ENCODE results near the gene RASGRP3.

Gene RASGRP3

GRCh38 chr2:33494877-33495641, 18.6 kb downstream of the RASGRP3 start:
- no peak for DNase-seq

GRCh38 chr2:33495683-33496082, 19.2 kb downstream of the RASGRP3 start:
- no peak for DNase-seq

DNA sequence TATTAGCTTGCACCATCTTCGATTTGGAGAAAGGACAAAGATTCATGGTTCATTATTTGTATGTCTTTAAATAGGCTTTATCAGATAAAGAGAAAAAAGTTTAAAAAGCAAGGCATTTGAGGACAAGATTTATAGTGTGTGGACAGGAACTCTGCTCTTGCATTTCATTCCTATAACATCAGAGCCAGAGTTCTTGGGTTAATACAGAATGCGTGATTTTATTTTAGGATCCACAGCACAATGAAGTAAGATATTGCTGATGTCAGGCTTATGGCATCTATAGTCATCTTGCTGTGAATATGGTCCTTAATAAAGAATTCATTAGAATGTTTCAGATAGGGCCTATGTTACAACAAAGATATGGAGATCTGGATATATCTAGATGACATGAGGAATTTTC, 19.7 kb downstream of the RASGRP3 start:
- no peak for DNase-seq

DNA sequence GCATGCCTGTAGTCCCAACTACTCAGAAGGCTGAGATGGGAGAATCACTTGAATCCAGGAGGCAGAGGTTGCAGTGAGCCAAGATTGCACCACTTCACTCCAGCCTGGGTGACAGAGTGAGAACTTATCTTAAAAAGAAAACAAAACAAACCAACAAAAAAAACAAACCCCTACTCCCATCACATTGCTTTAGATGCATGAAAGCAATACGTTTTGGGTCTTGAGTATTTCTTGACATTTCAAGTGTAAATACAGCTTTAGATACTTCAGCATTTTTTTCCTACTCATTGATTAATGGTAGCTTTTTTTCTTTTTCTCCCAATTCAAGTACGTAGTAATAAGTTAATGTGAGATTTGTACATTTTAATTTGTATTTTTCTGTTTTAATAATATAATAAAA, 20.3 kb downstream of the RASGRP3 start:
- DNase-seq = no peak

DNA sequence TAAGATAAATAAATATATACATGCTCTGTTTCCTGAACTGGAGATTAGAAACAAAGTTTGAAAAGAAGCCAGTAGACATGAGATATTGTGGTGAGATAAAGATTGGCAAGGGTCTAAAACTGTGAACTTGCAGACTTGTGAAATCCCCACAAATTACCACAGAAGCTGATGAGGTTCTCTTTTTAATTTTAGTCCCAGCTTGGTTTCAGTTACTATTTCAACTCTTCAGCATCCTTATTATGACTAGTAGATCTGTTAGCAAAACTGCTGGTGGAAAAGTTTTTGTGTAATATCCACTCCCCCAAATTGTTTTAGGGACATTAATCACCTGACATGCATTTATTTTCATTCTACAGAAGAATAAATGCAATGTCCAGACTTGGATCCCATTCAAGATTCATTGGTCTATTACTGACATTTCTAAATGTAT, 20.8 kb downstream of the RASGRP3 start:
- DNase-seq = no peak

- no peak for DNase-seq
Observed at GRCh38 chr2:33498291-33498956, 22.0 kb downstream of the RASGRP3 start.

GRCh38 chr2:33500177-33500576, 23.7 kb downstream of the RASGRP3 start:
- DNase-seq = no peak

DNA sequence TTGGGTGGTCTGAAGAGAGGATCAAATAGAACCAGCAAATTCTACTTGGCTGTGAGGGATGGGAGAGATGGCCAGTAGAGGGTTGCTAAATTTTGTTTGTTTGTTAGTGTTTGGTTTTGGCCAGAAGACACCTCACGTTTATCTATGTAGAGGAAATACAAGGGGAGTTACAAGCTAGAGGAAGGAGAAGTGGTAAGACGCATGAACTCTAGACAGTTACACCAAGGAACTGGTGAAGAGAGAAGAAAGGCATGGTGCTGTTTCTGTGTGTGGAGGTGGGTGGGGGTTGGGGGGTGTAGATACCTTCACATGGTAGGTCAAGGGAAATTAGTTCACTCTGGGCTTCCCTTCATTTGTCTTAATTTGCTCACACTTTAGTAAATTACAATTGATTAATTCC, 25.6 kb downstream of the RASGRP3 start:
- DNase-seq = no peak

GRCh38 chr2:33503002-33503401, 26.6 kb downstream of the RASGRP3 start:
- no peak for DNase-seq

- DNase-seq = no peak
Observed at GRCh38 chr2:33505966-33506365, 29.5 kb downstream of the RASGRP3 start.

DNA sequence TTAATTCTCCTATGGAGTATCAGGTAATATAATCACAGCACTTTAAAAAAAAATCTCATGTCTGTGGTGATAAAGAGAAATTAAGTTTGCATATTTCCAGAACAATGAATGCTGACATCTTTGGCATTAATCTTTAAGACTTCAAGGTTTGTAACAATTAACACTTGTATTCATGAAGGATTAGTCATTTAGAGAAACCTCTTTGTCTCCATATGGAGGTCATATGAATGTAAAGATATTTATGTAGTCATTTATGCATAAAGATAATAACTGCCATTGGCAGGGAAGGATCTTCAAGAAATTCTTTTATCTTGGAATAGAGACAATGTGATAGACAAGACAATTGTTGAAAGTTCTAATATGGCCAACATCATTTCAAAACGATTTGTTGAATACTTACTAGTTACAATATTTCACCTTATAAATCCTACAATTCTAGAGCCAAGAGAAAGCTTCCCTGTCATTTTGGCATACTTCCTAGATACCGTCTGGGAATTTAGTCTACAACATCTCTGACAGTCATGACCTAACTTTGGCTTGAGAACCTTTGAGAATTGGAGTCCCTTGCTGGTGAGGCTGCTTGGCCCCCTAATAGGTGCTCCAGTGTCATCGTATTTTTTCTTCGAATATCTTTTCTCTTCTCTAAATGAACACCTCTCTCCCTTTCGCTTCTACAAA, 33.6 kb downstream of the RASGRP3 start:
- no peak for DNase-seq

DNA sequence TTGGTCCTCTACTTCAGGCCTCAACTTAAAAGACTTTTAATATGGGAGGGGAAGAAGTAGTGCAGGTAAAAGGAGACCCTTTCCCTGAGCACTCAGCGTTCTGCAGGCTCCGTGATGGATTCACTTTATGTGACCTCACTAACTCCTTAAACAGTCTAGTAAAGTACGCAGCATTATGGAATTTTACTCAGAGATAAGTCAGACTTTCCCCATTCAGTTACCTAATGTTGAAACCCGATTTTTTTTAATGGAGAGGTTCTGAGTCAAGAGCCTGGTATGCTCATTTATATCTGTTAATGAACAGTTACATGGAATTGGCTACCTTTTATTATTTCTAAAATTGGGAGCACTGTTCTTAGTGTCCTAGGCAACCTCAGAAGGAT, 34.1 kb downstream of the RASGRP3 start:
- no peak for DNase-seq

DNA sequence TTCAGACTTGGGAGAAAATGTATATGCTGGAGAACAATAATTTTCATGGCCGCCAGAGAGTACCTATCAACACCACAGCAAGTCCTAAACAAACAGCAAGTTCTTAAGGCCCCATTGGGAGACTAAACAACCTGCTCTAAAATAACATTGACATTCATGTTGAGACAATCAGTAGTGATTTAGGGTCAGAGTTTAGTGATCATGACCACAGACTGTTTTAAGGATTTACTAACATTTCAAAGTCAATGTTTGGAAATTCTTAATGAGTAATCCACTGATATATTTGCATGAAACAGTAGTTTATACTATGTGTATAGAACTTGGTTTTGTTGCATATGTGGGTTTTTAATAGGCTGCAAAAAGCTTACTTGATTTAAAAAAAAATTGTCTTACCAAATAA, 34.7 kb downstream of the RASGRP3 start:
- DNase-seq = no peak

GRCh38 chr2:33512112-33512511, 35.7 kb downstream of the RASGRP3 start:
- DNase-seq = no peak

GRCh38 chr2:33513480-33513879, 37.0 kb downstream of the RASGRP3 start:
- no peak for DNase-seq

DNA sequence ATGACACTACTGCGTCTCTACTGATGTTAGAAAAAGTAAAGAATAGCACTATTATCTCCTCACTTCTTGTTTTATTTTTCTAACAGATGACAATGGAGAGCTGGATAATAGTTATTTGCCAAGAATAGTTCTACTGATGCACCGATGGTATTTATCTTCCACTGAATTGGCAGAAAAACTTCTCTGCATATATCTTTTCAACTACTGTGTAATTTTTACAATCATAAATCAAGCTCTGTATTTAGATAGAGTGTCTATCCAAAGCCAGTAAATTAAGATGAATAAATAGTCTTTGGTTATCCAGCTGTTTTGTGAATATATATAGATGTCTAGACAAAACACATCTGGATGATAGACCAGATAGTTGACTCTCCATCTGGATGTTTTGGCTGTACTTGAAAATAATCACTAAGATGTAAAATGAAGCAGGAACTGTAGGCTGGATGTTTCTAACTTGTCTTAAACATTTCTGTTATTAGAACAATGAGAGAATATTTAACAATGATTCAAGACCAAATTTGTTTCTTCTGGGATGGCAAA, 40.1 kb downstream of the RASGRP3 start:
- DNase-seq = no peak

- DNase-seq = no peak
Observed at GRCh38 chr2:33518200-33518599, 41.8 kb downstream of the RASGRP3 start.

GRCh38 chr2:33518929-33519328, 42.5 kb downstream of the RASGRP3 start:
- DNase-seq = no peak

DNA sequence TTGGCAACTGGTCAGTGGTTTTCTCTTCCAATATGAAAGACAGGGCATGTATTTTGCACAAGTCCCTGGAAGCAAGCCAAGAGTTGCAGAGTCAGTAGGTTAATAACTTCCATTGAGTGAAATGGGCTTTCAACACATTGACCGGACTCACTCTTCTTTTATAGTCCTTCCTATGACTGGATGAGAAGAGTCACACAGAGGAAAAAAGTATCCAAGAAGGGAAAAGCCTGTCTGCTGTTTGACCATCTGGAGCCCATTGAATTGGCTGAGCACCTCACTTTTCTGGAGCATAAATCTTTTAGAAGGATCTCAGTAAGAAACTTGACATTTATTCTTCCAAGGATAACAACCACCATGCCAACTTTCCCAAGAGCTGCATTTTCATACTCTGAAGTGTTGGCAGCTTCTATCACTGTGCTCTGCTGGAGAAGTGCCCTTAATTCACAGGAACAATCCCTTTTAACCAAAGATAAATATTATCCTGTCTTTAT, 45.4 kb downstream of the RASGRP3 start:
- no peak for DNase-seq

- no peak for DNase-seq
Observed at GRCh38 chr2:33522576-33522975, 46.1 kb downstream of the RASGRP3 start.

- no peak for DNase-seq
Observed at GRCh38 chr2:33525666-33526065, 49.2 kb downstream of the RASGRP3 start.

- no peak for DNase-seq
Observed at GRCh38 chr2:33526132-33526531, 49.7 kb downstream of the RASGRP3 start.

DNA sequence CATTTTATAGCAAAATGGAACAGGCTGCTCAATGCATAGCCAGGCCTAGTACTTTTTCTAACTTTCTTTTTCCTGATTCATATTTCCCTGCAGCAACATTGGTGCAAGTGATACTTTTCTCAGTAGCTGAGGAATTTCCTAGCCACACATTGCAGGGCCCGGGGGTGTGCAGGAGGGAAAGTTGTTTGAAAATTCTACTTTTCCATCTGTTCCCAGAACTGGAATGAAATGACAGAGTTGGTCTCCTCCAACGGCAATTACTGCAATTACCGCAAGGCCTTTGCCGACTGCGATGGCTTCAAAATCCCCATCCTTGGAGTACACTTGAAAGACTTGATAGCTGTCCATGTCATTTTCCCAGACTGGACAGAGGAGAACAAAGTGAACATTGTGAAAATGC, 50.5 kb downstream of the RASGRP3 start:
- DNase-seq = no peak
